Stimulated activated CD4-positive, alpha-beta T cell treated with anti-CD3 and anti-CD28 coated beads, Interleukin-15, amount 100 ng/mL, for 1 hour (primary cell): ENCODE measurements around the gene DOK5.

Experiments
- DNase-seq, 2 donors: peaks; one replicate each; pipeline ENCODE4 v3.0.0-alpha.2; 2020; ENCODE audit warnings: low read depth in 1 of 2, low spot score in 1 of 2

DOK5 gene

DNA sequence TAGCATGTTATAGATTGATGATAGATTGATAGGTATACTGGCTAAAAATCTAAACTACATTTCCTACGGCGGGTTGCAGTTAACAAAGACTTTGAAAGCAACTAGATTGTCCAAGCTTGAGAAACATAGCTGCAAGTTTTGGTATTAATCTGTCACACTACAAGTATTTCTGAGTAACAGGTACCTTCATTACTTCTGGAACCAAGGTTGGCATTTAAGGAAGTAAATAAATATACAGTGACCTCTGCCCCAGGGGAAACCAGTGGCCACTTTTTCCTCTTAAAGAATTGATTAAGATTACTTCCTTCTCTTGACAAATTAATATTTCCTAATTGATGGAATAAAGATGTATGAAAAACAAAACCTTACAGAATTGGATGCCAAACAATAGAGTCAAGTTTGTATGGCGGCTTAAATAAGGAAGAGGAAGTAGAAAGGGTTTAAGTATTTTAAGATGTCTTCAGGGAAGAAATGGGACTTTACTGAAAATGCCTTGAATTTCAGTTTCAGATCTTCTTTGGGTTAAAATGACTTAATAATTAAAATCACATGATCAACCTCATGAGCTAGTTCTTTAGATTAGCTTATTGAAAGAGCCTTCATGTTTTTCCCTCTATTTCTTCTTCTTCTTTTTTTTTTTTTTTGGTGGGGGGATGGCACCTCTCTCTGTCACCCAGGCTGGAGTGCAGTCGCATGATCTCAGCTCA, 132.8 kb downstream of the DOK5 start:
- no peak for DNase-seq

DNA sequence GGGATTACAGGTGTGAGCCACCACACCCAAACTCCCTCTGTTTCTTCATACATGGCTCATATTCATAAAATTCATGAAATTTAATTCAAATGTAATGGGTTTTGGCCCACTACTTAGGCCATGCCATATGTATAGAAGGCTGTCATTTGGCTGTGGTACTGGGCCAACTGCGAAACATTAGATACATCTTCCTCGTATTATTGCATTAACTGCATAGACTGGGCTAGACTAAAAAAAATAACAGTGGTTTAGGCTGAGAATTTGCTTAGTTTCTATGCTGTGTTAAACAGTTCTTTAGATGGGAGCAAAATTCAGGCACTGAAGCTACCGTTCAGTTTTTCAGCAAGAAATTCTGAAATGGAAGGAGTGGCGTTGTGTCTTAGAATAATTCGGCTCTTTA, 133.6 kb downstream of the DOK5 start:
- no peak for DNase-seq

- DNase-seq: no peak
These were observed 136.5 kb downstream of the DOK5 start for GRCh38 chr20:54611708-54612412.

- no peak for DNase-seq
These were observed 143.0 kb downstream of the DOK5 start for GRCh38 chr20:54618412-54618811.

DNA sequence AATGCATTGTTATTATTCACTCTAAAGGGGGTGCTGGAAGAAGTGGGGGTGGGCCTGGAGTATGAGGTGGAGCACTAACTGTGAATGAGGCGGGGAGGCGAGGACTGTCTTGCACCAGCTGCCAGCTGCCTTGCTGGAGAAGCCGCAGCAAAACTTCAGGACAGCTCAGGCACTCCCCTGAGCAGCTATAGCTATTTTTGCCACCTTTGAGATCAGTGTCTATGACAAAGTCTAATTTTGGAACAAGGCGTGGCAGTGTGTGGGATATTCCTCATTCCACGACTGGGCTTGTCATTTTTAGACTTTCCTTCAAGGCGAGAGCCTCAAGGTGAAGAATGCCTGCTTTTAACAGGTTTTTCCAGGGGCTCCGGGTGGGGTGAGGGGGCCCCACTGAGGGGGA, 143.8 kb downstream of the DOK5 start:
- no peak for DNase-seq

- DNase-seq: no peak
These were observed 144.3 kb downstream of the DOK5 start for GRCh38 chr20:54619682-54620081.

GRCh38 chr20:54620611-54621010, 145.2 kb downstream of the DOK5 start:
- DNase-seq: no peak

- DNase-seq: no peak
These were observed 147.2 kb downstream of the DOK5 start for GRCh38 chr20:54622333-54623295.

- no peak for DNase-seq
These were observed 148.7 kb downstream of the DOK5 start for GRCh38 chr20:54623991-54624569.

DNA sequence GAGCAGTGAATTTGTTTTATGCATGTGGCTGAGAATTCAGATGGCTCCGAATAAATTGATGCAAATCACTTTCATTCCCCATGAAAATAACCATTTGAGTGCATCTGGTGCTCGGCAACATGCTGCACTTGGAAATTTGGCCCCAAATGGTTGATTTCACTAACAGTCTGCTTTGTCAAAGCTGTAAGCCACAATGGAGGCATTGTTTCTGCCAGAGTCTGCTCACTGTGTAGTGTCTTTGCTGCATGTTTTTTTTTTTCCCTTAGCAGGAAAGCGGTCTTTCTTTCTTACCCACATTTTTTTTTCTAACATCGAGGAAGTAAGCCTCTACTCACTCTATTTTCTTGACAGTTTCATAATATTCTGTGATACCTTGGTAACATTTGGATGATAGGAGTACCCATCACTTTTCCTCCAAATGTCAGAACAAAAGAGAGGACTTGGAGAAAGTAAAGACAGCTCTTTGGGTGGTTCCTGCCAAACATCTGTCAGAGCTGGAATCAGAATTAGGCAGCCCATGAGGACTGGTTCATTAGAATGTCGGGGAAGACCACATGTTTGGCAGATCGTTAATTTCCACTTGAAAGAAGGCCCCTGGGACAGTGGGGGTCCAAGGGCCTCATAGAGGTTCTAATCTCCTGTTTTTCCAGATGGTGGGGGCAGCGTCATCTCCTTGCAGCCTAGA, 149.5 kb downstream of the DOK5 start:
- no peak for DNase-seq

DNA sequence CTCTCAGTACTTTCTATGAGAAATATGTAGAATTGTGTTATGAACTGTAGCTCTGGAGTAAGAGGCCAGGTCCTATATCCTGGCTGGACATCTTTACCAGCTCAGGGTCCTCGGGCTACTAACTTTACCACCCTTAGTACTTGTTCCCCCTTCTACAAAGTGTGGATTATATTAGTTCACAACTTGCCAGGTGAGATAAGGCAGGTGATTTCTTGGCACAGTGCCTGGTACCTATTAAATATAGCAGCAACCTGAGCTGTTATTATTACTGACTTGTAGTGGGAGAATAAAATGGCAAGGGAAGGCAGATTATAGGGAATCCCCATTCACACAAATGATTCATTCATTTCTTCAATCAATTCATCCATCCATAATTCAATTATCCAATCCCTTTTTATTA, 150.1 kb downstream of the DOK5 start:
- no peak for DNase-seq

GRCh38 chr20:54626126-54626525, 150.7 kb downstream of the DOK5 start:
- no peak for DNase-seq

DNA sequence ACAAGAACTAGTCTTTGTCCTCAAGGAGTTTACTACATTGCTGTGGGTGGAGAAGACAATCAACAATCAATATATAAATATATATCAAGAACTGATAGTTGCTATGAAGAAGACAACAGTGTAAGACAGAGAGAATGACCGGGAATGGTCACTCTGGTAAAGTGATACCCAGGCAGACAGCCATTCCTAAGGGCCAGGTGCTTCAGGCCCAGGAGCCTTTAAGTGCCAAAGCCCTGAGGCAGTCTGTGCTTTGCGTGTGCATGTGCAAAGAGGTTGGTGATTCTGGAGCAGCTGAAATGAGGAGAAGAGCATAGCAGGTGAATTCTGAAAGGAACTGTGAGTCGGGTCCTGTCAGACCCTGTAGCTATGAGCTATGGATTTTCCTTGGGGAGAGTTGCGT, 154.2 kb downstream of the DOK5 start:
- DNase-seq: no peak

GRCh38 chr20:54630582-54630981, 155.2 kb downstream of the DOK5 start:
- DNase-seq: no peak

GRCh38 chr20:54631059-54631458, 155.7 kb downstream of the DOK5 start:
- DNase-seq: no peak

- no peak for DNase-seq
These were observed 158.3 kb downstream of the DOK5 start for GRCh38 chr20:54633374-54634355.

DNA sequence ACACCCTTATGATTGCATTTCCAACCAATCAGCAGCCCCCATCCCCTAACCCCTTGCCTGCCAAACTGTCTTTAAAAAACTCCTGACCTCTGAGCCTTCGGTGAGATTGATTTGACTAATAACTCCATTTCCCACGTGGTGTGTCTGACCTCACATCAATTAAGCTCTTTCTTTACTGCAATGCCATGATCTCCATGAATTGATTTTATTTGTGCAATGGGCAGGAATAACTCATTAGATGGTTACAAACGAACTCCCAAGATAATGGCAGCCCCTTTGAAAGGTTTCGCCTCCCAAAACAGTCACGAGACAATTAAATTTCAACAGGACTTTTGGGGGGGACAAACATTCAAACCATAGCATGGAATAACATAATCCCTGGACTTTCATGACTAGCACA, 161.2 kb downstream of the DOK5 start:
- DNase-seq: no peak

DNA sequence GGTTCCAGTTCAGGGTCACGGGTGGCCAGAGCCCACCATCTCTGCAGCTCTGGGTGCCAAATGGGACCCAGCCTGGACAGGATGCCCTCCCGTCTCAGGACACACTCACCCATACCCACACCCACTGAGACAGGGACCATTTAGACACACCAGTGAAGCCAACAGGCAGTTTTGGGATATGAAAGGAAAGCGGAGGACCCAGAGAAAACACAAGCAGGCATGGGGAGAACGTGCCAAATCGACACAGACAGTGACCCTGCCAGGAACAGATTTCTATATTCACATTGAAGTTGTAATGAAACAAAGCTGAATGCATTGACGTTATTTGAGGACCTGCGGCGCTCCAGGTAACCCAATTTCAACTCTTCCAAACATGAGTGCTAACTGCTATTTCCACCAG, 164.5 kb downstream of the DOK5 start:
- DNase-seq: no peak

DNA sequence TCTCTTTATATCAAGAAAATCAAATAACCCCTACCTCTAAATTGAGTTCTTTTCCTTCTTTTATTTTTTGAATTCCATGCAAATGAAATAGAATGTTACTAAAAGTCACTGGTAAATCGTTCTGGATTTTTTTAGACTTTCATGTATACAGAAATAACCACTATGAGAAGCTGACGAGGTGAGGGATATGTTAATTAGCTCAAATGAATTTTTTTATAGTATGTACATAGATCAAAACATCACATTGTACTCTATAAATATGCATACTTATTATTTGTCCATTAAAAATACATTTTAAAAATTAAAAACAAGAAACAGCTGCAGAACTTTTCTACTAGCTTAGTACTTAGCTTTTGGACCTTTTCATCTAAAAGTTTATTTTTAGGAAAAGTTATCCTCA, 165.4 kb downstream of the DOK5 start:
- no peak for DNase-seq
